G401.6 (cell line): Measurements from ENCODE around the gene PPP1R9B.
A peak's percentile ranks its signal among the peaks of the same experiment; 100 is the strongest.

Source experiments
- FAIRE-seq: peaks from 2 replicates; lab custom pipeline; 2012; peaks lifted over from hg19 to GRCh38; lab: Jason Lieb, UNC

Gene PPP1R9B

GRCh38 chr17:50172130-50172529 lies 21.7 kb upstream of the PPP1R9B start:
- no peak for FAIRE-seq

GRCh38 chr17:50171371-50172071 lies 21.0 kb upstream of the PPP1R9B start:
- FAIRE-seq = no peak

GRCh38 chr17:50170662-50171370 lies 20.3 kb upstream of the PPP1R9B start:
- FAIRE-seq = no peak

GRCh38 chr17:50169881-50170459 lies 19.5 kb upstream of the PPP1R9B start:
- FAIRE-seq = no peak

- no peak for FAIRE-seq
Observed at GRCh38 chr17:50169121-50169764, 18.8 kb upstream of the PPP1R9B start.

- no peak for FAIRE-seq
Observed at GRCh38 chr17:50168319-50168718, 17.8 kb upstream of the PPP1R9B start.

GRCh38 chr17:50167371-50167770 lies 16.9 kb upstream of the PPP1R9B start:
- FAIRE-seq = no peak

- no peak for FAIRE-seq
Observed at GRCh38 chr17:50166518-50167181, 16.2 kb upstream of the PPP1R9B start.

- no peak for FAIRE-seq
Observed at GRCh38 chr17:50165867-50166517, 15.5 kb upstream of the PPP1R9B start, which contains the start of gene SGCA. SGCA (plus strand) TSS chr17:50166005; CDS start chr17:50166041, 36 bp downstream.

GRCh38 chr17:50165466-50165865 lies 15.0 kb upstream of the PPP1R9B start:
- FAIRE-seq = no peak

GRCh38 chr17:50165066-50165465 lies 14.6 kb upstream of the PPP1R9B start:
- FAIRE-seq = no peak

- no peak for FAIRE-seq
Observed at GRCh38 chr17:50164697-50164988, 14.2 kb upstream of the PPP1R9B start.

- no peak for FAIRE-seq
Observed at GRCh38 chr17:50163843-50164696, 13.6 kb upstream of the PPP1R9B start.

GRCh38 chr17:50162466-50163254 lies 12.2 kb upstream of the PPP1R9B start:
- no peak for FAIRE-seq

GRCh38 chr17:50161911-50162288 lies 11.4 kb upstream of the PPP1R9B start:
- FAIRE-seq = no peak

GRCh38 chr17:50161023-50161910 lies 10.8 kb upstream of the PPP1R9B start:
- FAIRE-seq = peak; percentile 79

- no peak for FAIRE-seq
Observed at GRCh38 chr17:50157891-50158290, 7.4 kb upstream of the PPP1R9B start.

GRCh38 chr17:50155115-50155819 lies 4.8 kb upstream of the PPP1R9B start:
- peak; percentile 21 for FAIRE-seq

- FAIRE-seq = no peak
Observed at GRCh38 chr17:50154604-50155003, 4.1 kb upstream of the PPP1R9B start.
